Heart left ventricle (tissue), 13 donors: ENCODE data around the gene PLPPR1.

Experiments
- POLR2A ChIP-seq, 2 donors: fragments of 450-650 bp; IDR thresholded peaks; one replicate each; pipeline ENCODE4 v1.6.1; 2017; ENCODE audit warnings: antibody characterized with exemption in 2 of 2, mild to moderate bottlenecking in 2 of 2, moderate library complexity in 2 of 2
- TF ChIP-seq, protein P1 (sequence below), 12 donors: fragments of 200-600 bp; sonication (generic) in 4 of 12; IDR thresholded peaks; one replicate each; pipeline versions ENCODE4 v1.5.0 to v1.8.0; 2018 to 2022; ENCODE audit warnings: antibody characterized with exemption in 12 of 12, mild to moderate bottlenecking in 5 of 12
- donor health status: ischemic (EF 13 %, LVEDD 7.1; RV severe dilation, severe dysfunction).
- donor health status: DM: no; HTN: yes; CAD: no.
- donor health status: DM: no; HTN: no; CAD: no.
- donor health status: ischemic (EF 25% LVEDD 6.9; RV normal size, moderate dysfunction).
- donor health status: ischemic (EF 25% LVEDD 5.7; RV mildly dilated, moderate dysfunction).
- donor health status: ischemic (EF 35%, LVEDD 5.7; RV mildly dilated, moderate dysfunction).
- donor health status: nonischemic (EF 11% LVEDD 7.7; RV severe dilation, severe dysfunction).
- donor health status: DM: yes; HTN: yes; CAD: no.
- donor health status: PGD.
- donor health status: ischemic (EF 29% LVEDD 5.4; RV normal size, mild dysfunction).
- donor health status: nonischemic (EF 23%, LVEDD 6.1; RV moderate dilation, normal function).

- TF ChIP-seq, protein P1, sequence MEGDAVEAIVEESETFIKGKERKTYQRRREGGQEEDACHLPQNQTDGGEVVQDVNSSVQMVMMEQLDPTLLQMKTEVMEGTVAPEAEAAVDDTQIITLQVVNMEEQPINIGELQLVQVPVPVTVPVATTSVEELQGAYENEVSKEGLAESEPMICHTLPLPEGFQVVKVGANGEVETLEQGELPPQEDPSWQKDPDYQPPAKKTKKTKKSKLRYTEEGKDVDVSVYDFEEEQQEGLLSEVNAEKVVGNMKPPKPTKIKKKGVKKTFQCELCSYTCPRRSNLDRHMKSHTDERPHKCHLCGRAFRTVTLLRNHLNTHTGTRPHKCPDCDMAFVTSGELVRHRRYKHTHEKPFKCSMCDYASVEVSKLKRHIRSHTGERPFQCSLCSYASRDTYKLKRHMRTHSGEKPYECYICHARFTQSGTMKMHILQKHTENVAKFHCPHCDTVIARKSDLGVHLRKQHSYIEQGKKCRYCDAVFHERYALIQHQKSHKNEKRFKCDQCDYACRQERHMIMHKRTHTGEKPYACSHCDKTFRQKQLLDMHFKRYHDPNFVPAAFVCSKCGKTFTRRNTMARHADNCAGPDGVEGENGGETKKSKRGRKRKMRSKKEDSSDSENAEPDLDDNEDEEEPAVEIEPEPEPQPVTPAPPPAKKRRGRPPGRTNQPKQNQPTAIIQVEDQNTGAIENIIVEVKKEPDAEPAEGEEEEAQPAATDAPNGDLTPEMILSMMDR (IDR thresholded peaks at IDR 0.05): no peak
- no peak for TF ChIP-seq POLR2A (IDR thresholded peaks at IDR 0.05)
Observed at GRCh38 chr9:101029315-101030085, 973 bp downstream of the PLPPR1 start.
